GM12892 (cell line): ENCODE data around the gene HBG2.

ENCODE experiments used
- POLR2A ChIP-seq: IDR thresholded peaks from 2 replicates; pipeline ENCODE4 v1.6.1; 2011; ENCODE audit warnings: low read depth, low read length, control low read depth
- POLR2AphosphoS5 ChIP-seq: IDR thresholded peaks from 2 replicates; pipeline ENCODE4 v1.6.1; 2011; ENCODE audit warnings: low read depth, low read length, control low read depth
- TAF1 ChIP-seq: IDR thresholded peaks from 2 replicates; pipeline ENCODE4 v1.6.1; 2011; ENCODE audit warnings: low read depth, mild to moderate bottlenecking, control low read depth, low read length, borderline replicate concordance

DNA sequence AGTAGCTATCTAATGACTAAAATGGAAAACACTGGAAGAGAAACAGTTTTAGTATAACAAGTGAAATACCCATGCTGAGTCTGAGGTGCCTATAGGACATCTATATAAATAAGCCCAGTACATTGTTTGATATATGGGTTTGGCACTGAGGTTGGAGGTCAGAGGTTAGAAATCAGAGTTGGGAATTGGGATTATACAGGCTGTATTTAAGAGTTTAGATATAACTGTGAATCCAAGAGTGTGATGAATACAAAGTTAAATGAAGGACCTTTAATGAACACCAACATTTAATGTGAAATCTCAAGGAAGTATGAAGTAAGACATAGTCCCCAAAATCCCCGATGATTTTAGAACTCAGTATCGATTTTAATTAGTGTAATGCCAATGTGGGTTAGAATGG, 17.2 kb downstream of the HBG2 start:
- TF ChIP-seq POLR2A (no peak), POLR2AphosphoS5 (no peak), TAF1 (no peak)
